ENCODE results near the gene PTGES2.

GRCh38 chr9:128174062-128174461, 46.5 kb upstream of the PTGES2 start:
- no peak for TF ChIP-seq CTCF (IDR thresholded peaks at IDR 0.05)
- TF ChIP-seq POLR2AphosphoS5 (IDR thresholded peaks at IDR 0.05): no peak
- TF ChIP-seq EP300 (IDR thresholded peaks at IDR 0.05): no peak
- TF ChIP-seq POLR2A (IDR thresholded peaks at IDR 0.05): no peak

Data from upper lobe of left lung (tissue), 4 donors.